ENCODE data around the gene NID2.

The NID2 gene

GRCh38 chr14:52023518-52023917, 45.3 kb downstream of the NID2 start:
- no peak for FAIRE-seq

GRCh38 chr14:52021957-52022600, 46.8 kb downstream of the NID2 start:
- FAIRE-seq, result no peak

- FAIRE-seq, result no peak
Measured at GRCh38 chr14:52020866-52021717, 47.8 kb downstream of the NID2 start.

- FAIRE-seq, result no peak
Measured at GRCh38 chr14:52020161-52020714, 48.6 kb downstream of the NID2 start.

GRCh38 chr14:52018970-52019369, 49.9 kb downstream of the NID2 start:
- no peak for FAIRE-seq

- FAIRE-seq, result no peak
Measured at GRCh38 chr14:52018252-52018651, 50.6 kb downstream of the NID2 start.

- no peak for FAIRE-seq
Measured at GRCh38 chr14:52015411-52016030, 53.3 kb downstream of the NID2 start.

- FAIRE-seq, result no peak
Measured at GRCh38 chr14:52014601-52015267, 54.1 kb downstream of the NID2 start.

GRCh38 chr14:52013984-52014600, 54.8 kb downstream of the NID2 start:
- FAIRE-seq, result no peak

GRCh38 chr14:52012635-52013034, 56.2 kb downstream of the NID2 start:
- FAIRE-seq, result no peak

GRCh38 chr14:52011523-52011922, 57.3 kb downstream of the NID2 start:
- FAIRE-seq, result no peak

- no peak for FAIRE-seq
Measured at GRCh38 chr14:52010173-52010693, 58.6 kb downstream of the NID2 start.

- FAIRE-seq, result no peak
Measured at GRCh38 chr14:52008136-52008535, 60.7 kb downstream of the NID2 start.

GRCh38 chr14:52007637-52008036, 61.2 kb downstream of the NID2 start:
- FAIRE-seq, result no peak

GRCh38 chr14:52007211-52007610, 61.6 kb downstream of the NID2 start:
- no peak for FAIRE-seq

- FAIRE-seq, result no peak
Measured at GRCh38 chr14:52006361-52006760, 62.5 kb downstream of the NID2 start.

- no peak for FAIRE-seq
Measured at GRCh38 chr14:52005625-52006024, 63.2 kb downstream of the NID2 start.

- FAIRE-seq, result no peak
Measured at GRCh38 chr14:52003324-52003723, 65.5 kb downstream of the NID2 start.

- no peak for FAIRE-seq
Measured at GRCh38 chr14:52002542-52002941, 66.3 kb downstream of the NID2 start.

GRCh38 chr14:52000696-52001095, 68.2 kb downstream of the NID2 start:
- peak; percentile 12 for FAIRE-seq

GRCh38 chr14:52000019-52000582, 68.8 kb downstream of the NID2 start:
- FAIRE-seq, result no peak

- FAIRE-seq, result no peak
Measured at GRCh38 chr14:51999084-51999483, 69.8 kb downstream of the NID2 start.
